WERI-Rb-1 (cell line): ENCODE measurements around the gene LRP1-AS.
A peak's percentile ranks its signal among the peaks of the same experiment; 100 is the strongest.

Experiments used
- DNase-seq: peaks from one replicate; pipeline ENCODE4 v3.0.0-alpha.2; 2020
- H3K27ac ChIP-seq: fragments of 250-450 bp; sonication (Bioruptor Pico); 2 replicates; pipeline ENCODE4 v1.5.1; 2020; ENCODE audit warnings: mild to moderate bottlenecking, moderate library complexity
- H3K27me3 ChIP-seq: fragments of 250-450 bp; sonication (Bioruptor Pico); 2 replicates; pipeline ENCODE4 v1.5.1; 2021; ENCODE audit warnings: mild to moderate bottlenecking, low read depth, moderate library complexity; ENCODE audit not compliant: insufficient read depth, severe bottlenecking
- H3K36me3 ChIP-seq: fragments of 250-450 bp; sonication (Bioruptor Pico); 2 replicates; pipeline ENCODE4 v1.5.1; 2020; ENCODE audit warnings: mild to moderate bottlenecking, moderate library complexity
- H3K4me3 ChIP-seq: 2 replicates; pipeline ENCODE4 v1.5.1; 2011; ENCODE audit warnings: low read depth, mild to moderate bottlenecking, control low read depth, low read length
- H3K9me3 ChIP-seq: fragments of 250-450 bp; sonication (Bioruptor Pico); 2 replicates; pipeline ENCODE4 v1.5.1; 2021; ENCODE audit warnings: mild to moderate bottlenecking, moderate library complexity; ENCODE audit not compliant: severe bottlenecking
- TF ChIP-seq, protein P1 (sequence below): IDR thresholded peaks from 2 replicates; pipeline ENCODE4 v1.5.1; 2011; ENCODE audit warnings: low read depth, mild to moderate bottlenecking, control low read depth, inconsistent platforms, low read length

Gene LRP1-AS

DNA sequence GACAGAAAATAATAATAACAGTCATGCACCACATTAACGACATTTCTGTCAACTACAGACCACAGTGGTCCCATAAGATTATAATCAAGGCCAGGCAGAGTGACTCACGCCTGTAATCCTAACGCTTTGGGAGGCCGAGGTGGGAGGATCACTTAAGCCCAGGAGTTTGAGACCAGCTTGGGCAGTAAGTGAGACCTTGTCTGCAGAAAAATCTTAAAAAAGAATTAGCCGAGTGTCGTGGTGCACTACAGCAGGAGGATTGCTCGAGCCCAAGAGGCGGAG lies 49.9 kb downstream of the LRP1-AS start:
- TF ChIP-seq, protein P1, sequence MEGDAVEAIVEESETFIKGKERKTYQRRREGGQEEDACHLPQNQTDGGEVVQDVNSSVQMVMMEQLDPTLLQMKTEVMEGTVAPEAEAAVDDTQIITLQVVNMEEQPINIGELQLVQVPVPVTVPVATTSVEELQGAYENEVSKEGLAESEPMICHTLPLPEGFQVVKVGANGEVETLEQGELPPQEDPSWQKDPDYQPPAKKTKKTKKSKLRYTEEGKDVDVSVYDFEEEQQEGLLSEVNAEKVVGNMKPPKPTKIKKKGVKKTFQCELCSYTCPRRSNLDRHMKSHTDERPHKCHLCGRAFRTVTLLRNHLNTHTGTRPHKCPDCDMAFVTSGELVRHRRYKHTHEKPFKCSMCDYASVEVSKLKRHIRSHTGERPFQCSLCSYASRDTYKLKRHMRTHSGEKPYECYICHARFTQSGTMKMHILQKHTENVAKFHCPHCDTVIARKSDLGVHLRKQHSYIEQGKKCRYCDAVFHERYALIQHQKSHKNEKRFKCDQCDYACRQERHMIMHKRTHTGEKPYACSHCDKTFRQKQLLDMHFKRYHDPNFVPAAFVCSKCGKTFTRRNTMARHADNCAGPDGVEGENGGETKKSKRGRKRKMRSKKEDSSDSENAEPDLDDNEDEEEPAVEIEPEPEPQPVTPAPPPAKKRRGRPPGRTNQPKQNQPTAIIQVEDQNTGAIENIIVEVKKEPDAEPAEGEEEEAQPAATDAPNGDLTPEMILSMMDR: no peak
- H3K9me3 ChIP-seq: no peaks in the 10 kb centered on the region
- H3K36me3 ChIP-seq: peaks cover 24% of the 10 kb centered on the region
- no peak for DNase-seq
- no peak overlapping the region for H3K4me3 ChIP-seq
- H3K27me3 ChIP-seq: no peaks in the 10 kb centered on the region
- no peak overlapping the region for H3K27ac ChIP-seq

DNA sequence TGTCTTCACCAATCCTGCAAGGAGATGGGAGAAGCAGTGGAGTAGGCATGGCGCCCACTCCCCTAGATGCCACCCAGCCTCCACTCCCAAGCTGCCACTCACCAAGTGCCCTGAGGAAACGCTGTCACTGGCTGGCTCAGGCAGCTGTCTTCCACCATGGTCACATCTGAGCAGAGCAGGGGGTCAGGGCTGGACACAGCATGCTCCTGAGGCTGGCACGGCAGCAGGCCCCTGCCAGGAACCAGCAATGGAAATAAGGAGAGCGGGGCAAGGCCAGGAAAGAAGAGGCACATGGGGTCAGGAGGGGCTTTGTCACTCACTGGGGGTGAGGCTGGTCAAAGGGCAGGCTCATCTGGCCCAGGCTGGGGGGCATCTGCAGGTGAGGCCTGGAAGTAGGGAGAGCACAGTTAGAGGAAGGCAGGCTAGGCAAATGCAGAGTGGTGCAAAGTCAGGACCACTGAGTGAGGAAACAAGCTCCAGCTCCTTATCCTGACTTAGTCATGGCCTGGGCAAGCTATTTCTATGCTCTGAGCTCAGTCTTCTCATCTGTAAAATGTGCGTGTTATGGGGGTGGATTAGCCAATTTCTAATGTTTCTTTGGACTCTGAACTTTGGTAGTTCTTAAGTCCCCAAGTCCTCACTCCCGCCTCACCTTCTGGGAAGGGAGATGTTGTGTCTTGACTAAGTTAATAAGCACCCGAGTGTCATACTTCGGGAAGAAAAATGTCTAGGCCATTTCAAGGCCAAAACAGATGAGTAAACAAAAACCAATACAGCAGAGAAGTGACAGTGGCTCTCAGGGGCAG lies 50.5 kb downstream of the LRP1-AS start:
- Histone ChIP-seq H3K27ac (peak overlapping the region; percentile 56), H3K27me3 (no peaks in the 10 kb centered on the region), H3K4me3 (no peak overlapping the region), H3K9me3 (no peaks in the 10 kb centered on the region), H3K36me3 (peaks cover 29% of the 10 kb centered on the region)
- DNase-seq: no peak
- TF ChIP-seq, protein P1: no peak

DNA sequence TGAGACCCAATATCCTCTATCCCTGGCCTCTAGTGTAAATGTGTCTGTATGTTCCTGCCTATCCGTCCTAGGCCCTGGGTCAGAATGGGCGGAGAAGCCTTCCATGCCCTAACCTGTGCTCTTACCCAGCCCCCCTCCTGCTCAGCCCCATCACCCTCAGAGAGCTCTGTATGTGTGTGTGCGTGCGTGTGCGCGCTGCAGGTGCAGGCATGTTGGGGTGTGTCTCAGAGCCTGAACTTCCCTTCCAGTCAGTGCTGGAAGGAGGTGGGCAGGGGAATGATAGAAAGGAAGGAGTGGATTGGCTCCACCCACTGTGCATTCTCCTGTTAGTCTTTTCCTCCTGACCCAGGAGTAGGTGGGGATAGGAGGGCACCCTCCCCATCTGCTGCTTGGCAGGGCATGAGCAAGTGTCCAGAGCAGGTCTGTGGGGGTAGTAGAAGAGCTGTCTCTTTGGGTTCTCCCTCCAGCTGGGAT lies 51.3 kb downstream of the LRP1-AS start:
- DNase-seq: peak; percentile 82
- Histone ChIP-seq H3K36me3 (peaks cover 38% of the 10 kb centered on the region), H3K27ac (peak overlapping the region; percentile 56), H3K27me3 (no peaks in the 10 kb centered on the region), H3K4me3 (no peak overlapping the region), H3K9me3 (no peaks in the 10 kb centered on the region)
- TF ChIP-seq, protein P1: no peak

DNA sequence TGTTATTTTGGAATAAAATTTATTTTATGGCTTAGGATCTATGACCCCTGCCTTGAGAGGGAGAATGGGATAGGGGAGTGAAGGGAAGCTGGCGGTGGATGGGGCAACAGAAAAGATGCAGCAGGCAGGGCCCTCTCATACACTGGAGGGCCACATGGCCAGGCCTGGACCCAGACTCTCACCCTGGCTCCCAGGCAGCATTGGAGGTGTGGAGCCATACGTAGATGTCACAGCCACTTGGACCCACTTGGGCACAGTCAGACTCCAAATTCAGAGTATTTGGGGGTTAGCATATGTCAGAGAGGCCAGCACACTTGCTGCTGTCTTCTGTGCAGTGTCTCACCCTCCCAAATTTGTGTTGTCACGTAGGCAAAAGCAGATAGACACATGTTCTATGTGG lies 52.0 kb downstream of the LRP1-AS start:
- H3K27me3 ChIP-seq: no peaks in the 10 kb centered on the region
- TF ChIP-seq, protein P1: no peak
- H3K4me3 ChIP-seq: no peak overlapping the region
- peaks cover 45% of the 10 kb centered on the region for H3K36me3 ChIP-seq
- H3K9me3 ChIP-seq: no peaks in the 10 kb centered on the region
- DNase-seq: no peak
- H3K27ac ChIP-seq: peak overlapping the region; percentile 56
